ENCODE measurements around the gene TAF11L5. TPM values are rescaled to one million over a fixed set of nuclear protein-coding genes. Genes with fewer than 3 reads are reported as not detected.
"Not testable (repeated sequence)": the region's sequence is repeated elsewhere in the genome, so short reads cannot be mapped to it uniquely, and the experiment has no call there.

Gene TAF11L5
- total RNA-seq, 2 experiments from 2014 or later = not detected

GRCh38 chr5:17519508-17519907 lies 5.5 kb upstream of the TAF11L5 start:
- H3K4me3 Mint-ChIP-seq; H3K9me3 Mint-ChIP-seq; POLR2A ChIA-PET; DNase-seq; CTCF ChIA-PET; H3K27me3 Mint-ChIP-seq; H3K27ac Mint-ChIP-seq; H3K4me1 Mint-ChIP-seq; H3K36me3 Mint-ChIP-seq (ENCODE audit: low read depth): not testable (repeated sequence)

- CTCF ChIA-PET; H3K27ac Mint-ChIP-seq; H3K4me3 Mint-ChIP-seq; H3K4me1 Mint-ChIP-seq; H3K36me3 Mint-ChIP-seq (ENCODE audit: low read depth); DNase-seq; H3K27me3 Mint-ChIP-seq; H3K9me3 Mint-ChIP-seq; POLR2A ChIA-PET: not testable (repeated sequence)
Observed at GRCh38 chr5:17521501-17521900, 3.5 kb upstream of the TAF11L5 start, which contains the start of gene TAF11L4. Gene TAF11L4 (plus strand): TSS chr5:17521801.

- DNase-seq = peak; percentile 17
- H3K4me1 Mint-ChIP-seq; H3K27me3 Mint-ChIP-seq; H3K9me3 Mint-ChIP-seq; H3K4me3 Mint-ChIP-seq; H3K27ac Mint-ChIP-seq; CTCF ChIA-PET; POLR2A ChIA-PET; H3K36me3 Mint-ChIP-seq (ENCODE audit: low read depth): not testable (repeated sequence)
Observed at GRCh38 chr5:17526504-17526903, 1.5 kb downstream of the TAF11L5 start.

GRCh38 chr5:17528369-17528768 lies 3.3 kb downstream of the TAF11L5 start, which contains the start of gene TAF11L6:
Gene TAF11L6 (plus strand): TSS chr5:17528669.
- H3K27ac Mint-ChIP-seq; H3K36me3 Mint-ChIP-seq (ENCODE audit: low read depth); H3K9me3 Mint-ChIP-seq; H3K4me3 Mint-ChIP-seq; DNase-seq; CTCF ChIA-PET; POLR2A ChIA-PET; H3K27me3 Mint-ChIP-seq; H3K4me1 Mint-ChIP-seq: not testable (repeated sequence)

Other genes with a start within 250 kb of the TAF11L5 start
- not detected for gene TAF11L2, start 27.0 kb upstream of the TAF11L5 start, total RNA-seq
- gene TAF11L3, start 6.9 kb upstream of the TAF11L5 start, total RNA-seq = not detected
- gene TAF11L4, start 3.4 kb upstream of the TAF11L5 start, total RNA-seq = not detected
- not detected for gene TAF11L6, start 3.4 kb downstream of the TAF11L5 start, total RNA-seq
- gene TAF11L7, start 60.5 kb downstream of the TAF11L5 start, total RNA-seq = not detected
- not detected for gene TAF11L8, start 65.7 kb downstream of the TAF11L5 start, total RNA-seq
- gene TAF11L9, start 69.2 kb downstream of the TAF11L5 start, total RNA-seq = not detected
- gene TAF11L10, start 72.6 kb downstream of the TAF11L5 start, total RNA-seq = not detected
- gene TAF11L11, start 78.9 kb downstream of the TAF11L5 start, total RNA-seq = not detected
- not detected for gene TAF11L12, start 85.2 kb downstream of the TAF11L5 start, total RNA-seq
- not detected for gene TAF11L13, start 106.9 kb downstream of the TAF11L5 start, total RNA-seq
- gene TAF11L14, start 109.2 kb downstream of the TAF11L5 start, total RNA-seq = not detected